HG02852 (cell line): ENCODE data around the gene GJA1.
"Not testable (repeated sequence)": the region's sequence is repeated elsewhere in the genome, so short reads cannot be mapped to it uniquely, and the experiment has no call there.

ENCODE experiments used
- ATAC-seq: cut with Tn5 transposase; IDR thresholded peaks from one replicate; pipeline ENCODE4 v1.9.1; 2021; ENCODE audit warnings: mild to moderate bottlenecking, moderate library complexity; ENCODE audit not compliant: unreplicated experiment

Gene GJA1

DNA sequence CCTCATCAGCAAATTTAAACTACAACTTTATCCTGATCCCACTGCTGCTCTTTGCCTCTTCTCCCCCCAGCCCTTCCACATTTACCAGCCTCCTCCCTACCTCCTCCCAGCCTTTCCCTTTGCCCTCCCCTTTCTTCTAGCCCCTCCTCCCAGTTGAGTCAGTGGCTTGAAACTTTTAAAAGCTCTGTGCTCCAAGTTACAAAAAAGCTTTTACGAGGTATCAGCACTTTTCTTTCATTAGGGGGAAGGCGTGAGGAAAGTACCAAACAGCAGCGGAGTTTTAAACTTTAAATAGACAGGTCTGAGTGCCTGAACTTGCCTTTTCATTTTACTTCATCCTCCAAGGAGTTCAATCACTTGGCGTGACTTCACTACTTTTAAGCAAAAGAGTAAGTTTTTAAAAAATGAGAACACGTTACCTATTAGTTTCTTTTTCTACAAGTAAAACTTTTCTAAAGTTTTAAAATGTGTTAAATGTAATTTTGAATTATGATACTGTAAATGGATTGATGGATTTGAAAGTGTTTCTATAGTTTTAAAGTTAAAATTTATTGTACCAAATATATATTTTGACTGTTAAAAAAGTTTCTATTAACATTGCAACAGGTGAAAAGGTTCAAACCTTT is at the start of gene GJA1:
GJA1 (plus strand) TSS at position 203 of the 626 bp plus-strand sequence. CDS start 11,202 bp downstream, outside the sequence.
- ATAC-seq: no peak

DNA sequence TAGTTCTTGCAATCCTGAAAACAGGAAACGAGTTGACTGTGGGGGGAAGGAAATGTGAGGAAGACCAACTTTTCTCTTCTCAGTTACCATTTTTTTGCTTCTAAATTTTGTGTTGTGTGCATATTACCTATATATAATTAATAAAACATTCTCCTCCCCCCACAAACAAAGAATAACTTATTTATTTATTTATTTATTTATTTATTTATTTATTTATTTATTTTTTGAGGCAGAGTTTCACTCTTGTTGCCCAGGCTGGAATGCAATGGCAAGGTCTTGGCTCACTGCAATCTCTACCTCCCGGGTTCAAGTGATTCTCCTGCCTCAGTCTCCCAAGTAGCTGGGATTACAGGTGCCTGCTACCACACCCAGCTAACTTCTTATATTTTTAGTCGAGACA is 48.9 kb upstream of the GJA1 start:
- not testable (repeated sequence) for ATAC-seq

DNA sequence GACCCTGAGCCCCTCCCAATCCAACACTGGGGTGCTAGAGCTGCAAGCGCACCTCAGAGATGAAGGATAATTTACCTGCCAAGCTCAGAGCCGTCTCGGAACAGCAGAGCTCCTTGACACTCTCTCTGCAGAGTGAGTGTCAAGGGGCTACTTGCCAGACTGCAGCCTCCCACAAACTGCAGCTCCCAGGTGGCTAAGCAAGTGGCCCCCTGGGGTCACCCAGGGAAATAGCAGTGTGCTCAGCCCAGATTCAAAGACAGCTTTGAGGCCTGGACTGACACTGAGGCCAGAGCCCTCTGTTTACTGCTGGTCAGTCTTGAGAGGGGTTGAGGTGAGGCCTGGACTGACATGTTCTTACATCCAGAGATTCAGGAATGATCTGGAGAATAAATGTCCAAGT is 46.0 kb upstream of the GJA1 start:
- ATAC-seq: no peak

GRCh38 chr6:121393731-121394505 is 41.5 kb upstream of the GJA1 start:
- ATAC-seq: no peak

DNA sequence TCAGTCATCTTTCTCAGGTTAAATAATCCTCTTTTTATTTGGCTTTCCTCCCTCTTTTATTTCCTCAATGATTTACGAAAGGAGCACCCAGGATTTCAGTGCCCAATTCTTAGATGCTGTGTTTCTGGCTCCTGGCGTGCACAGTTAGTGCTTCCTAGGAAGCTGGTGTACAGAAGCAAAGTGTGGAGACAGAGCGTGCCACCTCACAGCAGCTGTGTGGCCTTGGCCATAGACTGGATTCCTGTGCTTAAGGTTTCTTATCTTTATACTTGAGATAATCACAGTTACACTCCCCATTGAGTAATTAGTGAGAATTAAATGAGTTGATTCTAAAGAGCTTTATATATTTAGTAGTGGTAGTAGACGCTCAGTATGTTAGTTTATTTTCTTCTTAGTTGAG is 39.7 kb upstream of the GJA1 start:
- ATAC-seq: no peak

GRCh38 chr6:121397188-121397587 is 38.3 kb upstream of the GJA1 start:
- not testable (repeated sequence) for ATAC-seq

GRCh38 chr6:121398127-121398526 is 37.3 kb upstream of the GJA1 start:
- no peak for ATAC-seq

DNA sequence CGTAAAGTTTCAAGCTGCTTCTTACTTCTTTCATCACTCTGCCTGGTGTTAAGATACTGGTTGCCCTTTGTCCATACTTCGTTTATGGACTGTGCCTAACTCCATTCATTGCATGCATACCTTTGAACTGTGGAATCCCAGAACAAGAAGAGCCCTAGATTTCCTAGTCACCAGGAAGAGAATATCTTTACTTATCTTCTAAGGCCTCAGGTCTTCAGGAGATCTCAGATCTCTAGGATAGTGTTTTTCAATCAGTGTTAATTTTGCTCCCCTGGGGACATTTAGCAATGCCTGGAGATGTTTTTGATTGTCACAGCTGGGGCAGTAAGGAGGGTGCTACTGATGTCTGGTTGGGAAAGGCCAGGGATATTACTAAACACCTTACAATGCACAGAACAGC is 35.5 kb upstream of the GJA1 start:
- ATAC-seq: no peak

DNA sequence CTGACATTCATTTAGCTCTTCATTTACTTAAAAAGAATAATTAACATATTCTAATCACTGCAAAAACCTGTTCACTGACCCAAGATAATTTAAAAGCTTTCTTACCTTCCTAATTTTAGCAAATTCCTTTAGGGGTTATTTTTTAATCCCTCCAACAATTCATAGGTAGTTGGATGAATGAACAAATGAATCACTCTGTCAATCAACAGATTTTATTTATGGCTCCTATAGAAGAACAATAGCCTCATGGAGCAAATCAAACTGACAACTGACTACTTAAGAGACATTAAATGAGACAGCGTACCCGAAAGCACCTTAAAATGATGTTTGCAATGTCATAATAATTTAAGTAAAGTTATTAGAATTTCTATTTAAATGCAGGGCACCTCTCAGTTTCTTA is 31.5 kb upstream of the GJA1 start:
- ATAC-seq: no peak

- ATAC-seq: no peak
Measured at GRCh38 chr6:121405306-121405705, 30.1 kb upstream of the GJA1 start.

DNA sequence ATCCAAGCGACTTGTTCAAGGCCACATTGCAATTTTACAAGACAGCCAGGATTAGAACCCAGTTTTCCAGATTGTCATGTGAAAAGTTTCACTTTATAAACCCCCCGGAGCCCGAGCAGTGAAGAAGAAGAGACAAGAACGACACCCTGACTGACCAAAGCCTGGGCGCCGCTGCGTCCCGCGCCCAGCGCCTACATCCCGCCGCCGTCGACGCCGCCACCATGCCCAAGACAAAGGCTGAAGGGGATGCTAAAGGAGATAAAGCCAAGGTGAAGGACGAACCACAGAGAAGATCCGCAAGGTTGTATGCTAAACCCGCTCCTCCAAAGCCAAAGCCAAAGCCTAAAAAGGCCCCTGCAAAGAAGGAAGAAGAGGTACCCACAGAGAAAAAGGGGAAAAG is 27.1 kb upstream of the GJA1 start:
- ATAC-seq: no peak

- no peak for ATAC-seq
Measured at GRCh38 chr6:121413879-121414278, 21.6 kb upstream of the GJA1 start.

- ATAC-seq: no peak
Measured at GRCh38 chr6:121418346-121418745, 17.1 kb upstream of the GJA1 start.

- ATAC-seq: no peak
Measured at GRCh38 chr6:121426686-121427085, 8.8 kb upstream of the GJA1 start.

DNA sequence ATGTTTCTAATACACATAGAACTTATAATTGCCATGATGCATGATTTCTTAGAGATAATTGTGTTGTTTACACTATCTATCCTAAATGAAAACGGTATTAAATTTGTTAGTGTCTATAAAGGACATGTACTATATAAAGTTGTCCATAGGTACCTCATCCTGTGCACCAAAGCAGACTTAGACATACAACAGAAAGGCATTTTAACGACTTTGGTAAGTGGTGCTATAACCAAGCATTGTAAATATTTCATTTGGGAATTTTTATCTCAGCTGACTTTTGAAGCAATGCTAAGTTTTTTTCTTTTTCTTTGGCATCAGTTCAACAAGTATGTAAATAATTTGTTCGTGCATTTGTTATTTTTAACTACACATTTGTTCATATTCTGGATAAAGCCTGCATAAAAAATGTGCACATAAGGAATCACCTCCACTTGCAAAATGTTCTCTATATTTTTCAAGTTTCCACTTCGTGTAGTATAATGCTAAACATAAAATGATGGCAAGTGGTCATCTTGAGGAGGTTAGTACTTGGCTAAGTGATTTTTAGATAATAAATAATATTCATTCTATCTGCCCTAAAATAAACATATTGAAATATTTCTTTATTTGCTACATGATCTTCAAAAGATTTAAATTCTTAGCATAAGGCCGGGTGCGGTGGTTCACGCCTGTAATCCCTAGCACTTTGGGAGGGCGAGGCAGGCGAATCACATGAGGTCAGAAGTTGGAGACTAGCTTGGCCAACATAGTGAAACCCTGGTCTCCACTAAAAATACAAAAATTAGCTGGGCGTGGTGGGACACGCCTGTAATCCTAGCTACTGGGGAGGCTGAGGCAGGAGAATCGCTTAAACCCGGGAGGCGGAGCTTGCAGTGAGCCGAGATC is 6.3 kb upstream of the GJA1 start:
- no peak for ATAC-seq

- ATAC-seq: no peak
Measured at GRCh38 chr6:121430514-121431460, 4.7 kb upstream of the GJA1 start.

DNA sequence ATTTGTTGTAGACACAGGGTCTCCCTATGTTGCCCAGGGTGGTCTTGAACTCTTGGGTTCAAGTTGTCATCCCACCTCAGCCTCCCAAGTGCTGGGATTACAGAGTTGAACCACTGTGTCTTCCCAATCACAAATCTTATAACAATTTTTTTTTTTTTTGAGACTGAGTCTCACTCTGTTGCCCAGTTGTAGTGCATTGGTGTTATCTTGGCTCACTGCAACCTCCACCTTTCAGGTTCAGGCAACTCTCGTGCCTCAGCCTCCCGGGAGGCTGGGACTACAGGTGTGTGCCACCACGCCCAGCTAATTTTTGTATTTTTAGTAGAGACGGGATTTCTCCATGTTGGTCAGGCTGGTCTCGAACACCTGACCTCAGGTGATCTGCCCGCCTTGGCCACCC is 3.7 kb upstream of the GJA1 start:
- ATAC-seq: not testable (repeated sequence)

DNA sequence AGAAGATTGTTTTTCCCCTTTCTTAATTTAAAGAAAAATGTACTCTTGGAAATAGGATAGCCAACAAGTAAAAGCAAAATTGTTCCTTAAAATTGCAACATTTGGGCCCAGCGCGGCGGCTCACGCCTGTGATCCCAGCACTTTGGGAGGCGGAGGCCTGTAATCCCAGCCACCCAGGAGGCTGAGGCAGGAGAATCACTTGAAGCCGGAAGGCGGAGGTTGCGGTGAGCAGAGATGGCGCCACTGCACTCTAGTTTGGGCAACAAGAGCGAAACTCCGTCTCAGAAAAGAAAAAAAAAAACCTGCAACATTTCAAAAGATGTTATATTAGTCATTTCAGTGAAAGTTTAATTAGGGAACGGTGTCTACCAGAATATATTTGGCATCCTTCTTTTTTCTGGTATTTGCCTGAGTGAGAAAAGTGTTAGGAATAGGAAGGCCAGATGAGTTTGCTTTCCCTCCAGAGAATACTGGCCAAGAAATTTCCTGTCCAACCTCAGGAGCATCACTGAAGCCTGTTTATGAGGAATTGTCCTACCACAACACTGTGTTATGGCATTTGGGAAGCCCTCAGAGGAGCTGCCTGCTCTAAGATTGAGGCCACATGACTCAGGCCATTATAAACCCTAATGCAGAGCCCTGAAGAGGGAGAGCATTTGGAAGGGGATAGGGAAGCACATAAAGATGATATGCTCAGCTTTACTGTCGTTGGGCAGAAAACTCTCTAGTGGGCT is 1.2 kb upstream of the GJA1 start:
- no peak for ATAC-seq

DNA sequence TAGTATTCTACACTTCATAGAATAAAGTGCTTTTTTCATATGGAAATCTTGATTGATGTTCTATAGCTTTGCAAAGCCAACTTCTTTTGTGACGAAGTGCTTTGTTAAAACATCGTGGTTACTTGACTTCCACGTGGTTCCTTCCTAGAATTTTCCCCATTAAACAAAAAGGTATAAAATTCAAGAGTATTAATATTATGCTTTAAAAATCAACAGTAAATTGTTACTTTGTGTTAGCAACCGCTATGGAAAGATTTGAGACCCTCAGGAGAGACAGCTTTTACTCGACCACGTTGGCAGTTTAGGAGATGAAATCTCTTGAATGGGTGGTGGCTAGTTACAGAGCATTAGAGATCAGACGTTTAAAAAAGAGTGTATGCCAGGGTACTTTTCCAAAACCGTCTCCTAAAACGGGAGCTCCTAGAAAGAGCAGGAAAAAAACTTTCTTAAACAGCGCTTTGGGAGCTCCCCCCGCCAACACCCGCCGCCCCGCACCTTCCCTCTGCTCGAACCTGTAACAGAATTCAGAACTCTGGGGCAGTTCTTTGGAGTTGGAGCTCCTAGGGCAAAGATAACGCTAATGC is 920 bp downstream of the GJA1 start:
- no peak for ATAC-seq
